GM12865 (cell line): ENCODE measurements around the gene TSPEAR.
"Not testable (repeated sequence)": the region's sequence is repeated elsewhere in the genome, so short reads cannot be mapped to it uniquely, and the experiment has no call there.

Experiments
- DNase-seq: peaks from one replicate; pipeline ENCODE4 v3.0.0; 2010; ENCODE audit warnings: low read depth
- H3K4me3 ChIP-seq: 2 replicates; pipeline ENCODE4 v1.5.1; 2011; ENCODE audit warnings: mild to moderate bottlenecking, low read depth, low read length, control low read depth
- CTCF ChIP-seq: IDR thresholded peaks from 2 replicates; pipeline ENCODE4 v1.5.1; 2011; ENCODE audit warnings: low read length, control low read depth, low read depth, inconsistent platforms; ENCODE audit not compliant: insufficient read depth; ENCODE audit errors: missing control alignments

TSPEAR gene

GRCh38 chr21:44506279-44507255 lies 204.8 kb downstream of the TSPEAR start:
- TF ChIP-seq CTCF: no peak
- no peak overlapping the region for H3K4me3 ChIP-seq

GRCh38 chr21:44505673-44506278 lies 205.6 kb downstream of the TSPEAR start:
- no peak for TF ChIP-seq CTCF
- DNase-seq: no peak
- no peak overlapping the region for H3K4me3 ChIP-seq

More at GRCh38 chr21:44506279-44507255, 204.8 kb downstream of the TSPEAR start:
- no peak for DNase-seq

- no peak overlapping the region for H3K4me3 ChIP-seq
- DNase-seq: no peak
- TF ChIP-seq CTCF: no peak
These were observed 207.4 kb downstream of the TSPEAR start for GRCh38 chr21:44503901-44504399.

- not testable (repeated sequence) for H3K4me3 ChIP-seq, DNase-seq
These were observed 208.1 kb downstream of the TSPEAR start for GRCh38 chr21:44503006-44503889.

GRCh38 chr21:44502171-44502958 lies 209.0 kb downstream of the TSPEAR start:
- H3K4me3 ChIP-seq: no peak overlapping the region
- no peak for TF ChIP-seq CTCF
- no peak for DNase-seq

GRCh38 chr21:44500111-44500510 lies 211.3 kb downstream of the TSPEAR start:
- TF ChIP-seq CTCF: no peak
- no peak overlapping the region for H3K4me3 ChIP-seq
- DNase-seq: no peak
